DOHH2 (cell line): ENCODE results near the gene NEUROD6.

ENCODE experiments used
- H3F3A ChIP-seq: fragments of 200-600 bp; sonication (generic), shearing (Covaris generic); 2 replicates; pipeline ENCODE4 v1.6.0; 2016; ENCODE audit warnings: antibody characterized with exemption, mild to moderate bottlenecking; ENCODE audit not compliant: control insufficient read depth, insufficient read depth
- H3K27ac ChIP-seq: fragments of 200-600 bp; sonication (generic); 2 replicates; pipeline ENCODE4 v1.5.1; 2014; ENCODE audit warnings: low read depth, mild to moderate bottlenecking, low read length, moderate library complexity
- H3K27me3 ChIP-seq: fragments of 200-600 bp; sonication (generic); 2 replicates; pipeline ENCODE4 v1.6.1; 2014; ENCODE audit warnings: mild to moderate bottlenecking, low read length, mixed read lengths; ENCODE audit not compliant: control insufficient read depth
- H3K36me3 ChIP-seq: fragments of 200-600 bp; sonication (generic); 2 replicates; pipeline ENCODE4 v1.6.1; 2014; ENCODE audit warnings: mild to moderate bottlenecking, low read length, moderate library complexity, mixed read lengths; ENCODE audit not compliant: control insufficient read depth
- H3K4me1 ChIP-seq: fragments of 200-600 bp; sonication (generic); 2 replicates; pipeline ENCODE4 v1.6.1; 2014; ENCODE audit warnings: mild to moderate bottlenecking, low read length, mixed read lengths; ENCODE audit not compliant: control insufficient read depth
- H3K4me2 ChIP-seq: fragments of 200-600 bp; sonication (generic); 2 replicates; pipeline ENCODE4 v1.6.0; 2014; ENCODE audit warnings: mild to moderate bottlenecking, low read length, moderate library complexity
- H3K4me3 ChIP-seq: fragments of 200-600 bp; sonication (generic); 2 replicates; pipeline ENCODE4 v1.5.1; 2014; ENCODE audit warnings: mild to moderate bottlenecking, low read length, mixed read lengths
- H3K79me2 ChIP-seq: fragments of 200-600 bp; sonication (generic); 2 replicates; pipeline ENCODE4 v1.6.1; 2014; ENCODE audit warnings: mild to moderate bottlenecking, low read length, mixed read lengths; ENCODE audit not compliant: control insufficient read depth
- H3K9me2 ChIP-seq: fragments of 200-600 bp; sonication (generic); replicated peaks from 2 replicates; pipeline ENCODE4 v1.6.1; 2014; ENCODE audit warnings: mild to moderate bottlenecking, low read length, mixed read lengths; ENCODE audit not compliant: control insufficient read depth
- H3K9me3 ChIP-seq: fragments of 200-600 bp; sonication (generic); 2 replicates; pipeline ENCODE4 v1.6.1; 2014; ENCODE audit warnings: antibody characterized with exemption, low read length, mixed read lengths; ENCODE audit not compliant: control insufficient read depth, insufficient read depth
- H4K20me1 ChIP-seq: fragments of 200-600 bp; sonication (generic); 2 replicates; pipeline ENCODE4 v1.6.0; 2014; ENCODE audit warnings: low read depth, mild to moderate bottlenecking, antibody characterized with exemption, low read length, moderate library complexity; ENCODE audit not compliant: control insufficient read depth, insufficient read depth
- EZH2phosphoT487 ChIP-seq: fragments of 200-600 bp; sonication (generic); IDR thresholded peaks from 2 replicates; pipeline ENCODE4 v1.6.1; 2017; ENCODE audit warnings: borderline replicate concordance, mild to moderate bottlenecking, antibody characterized with exemption, low read length, moderate library complexity, mixed read lengths
- TF ChIP-seq, protein P1 (sequence below): fragments of 200-600 bp; sonication (generic); IDR thresholded peaks from one replicate; pipeline ENCODE4 v1.5.1; 2014; ENCODE audit warnings: antibody characterized with exemption, mild to moderate bottlenecking, low read depth, low read length; ENCODE audit not compliant: poor library complexity, severe bottlenecking

Gene NEUROD6

DNA sequence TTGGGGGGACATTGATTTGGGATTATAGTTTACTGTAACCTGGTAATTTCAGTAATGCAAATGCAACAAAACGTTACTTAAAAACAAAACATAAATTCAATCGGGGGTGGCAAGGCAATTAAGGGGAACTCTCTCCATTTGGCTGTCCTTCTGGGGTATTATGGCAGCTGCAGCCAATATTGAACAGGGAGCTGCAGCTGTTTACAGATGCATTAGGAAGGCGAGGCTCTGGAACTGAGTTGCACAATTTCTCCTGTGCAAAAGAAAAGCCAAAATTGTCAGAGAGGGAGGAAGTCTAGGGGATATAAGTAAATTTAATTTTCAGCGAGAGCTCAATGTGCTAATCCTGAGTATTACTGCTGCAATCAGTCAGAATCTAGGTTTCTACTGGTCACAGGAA is 36.1 kb downstream of the NEUROD6 start:
- Histone ChIP-seq H4K20me1 (no peaks in the 10 kb centered on the region), H3K27ac (no peak overlapping the region), H3K4me1 (no peaks in the 10 kb centered on the region), H3K9me2 (no peaks in the 10 kb centered on the region), H3K9me3 (no peaks in the 10 kb centered on the region), H3F3A (no peaks in the 10 kb centered on the region), H3K4me3 (no peak overlapping the region), H3K79me2 (no peaks in the 10 kb centered on the region), H3K36me3 (no peaks in the 10 kb centered on the region), H3K27me3 (no peaks in the 10 kb centered on the region), H3K4me2 (no peak overlapping the region)
- TF ChIP-seq EZH2phosphoT487 = no peak
- TF ChIP-seq, protein P1, sequence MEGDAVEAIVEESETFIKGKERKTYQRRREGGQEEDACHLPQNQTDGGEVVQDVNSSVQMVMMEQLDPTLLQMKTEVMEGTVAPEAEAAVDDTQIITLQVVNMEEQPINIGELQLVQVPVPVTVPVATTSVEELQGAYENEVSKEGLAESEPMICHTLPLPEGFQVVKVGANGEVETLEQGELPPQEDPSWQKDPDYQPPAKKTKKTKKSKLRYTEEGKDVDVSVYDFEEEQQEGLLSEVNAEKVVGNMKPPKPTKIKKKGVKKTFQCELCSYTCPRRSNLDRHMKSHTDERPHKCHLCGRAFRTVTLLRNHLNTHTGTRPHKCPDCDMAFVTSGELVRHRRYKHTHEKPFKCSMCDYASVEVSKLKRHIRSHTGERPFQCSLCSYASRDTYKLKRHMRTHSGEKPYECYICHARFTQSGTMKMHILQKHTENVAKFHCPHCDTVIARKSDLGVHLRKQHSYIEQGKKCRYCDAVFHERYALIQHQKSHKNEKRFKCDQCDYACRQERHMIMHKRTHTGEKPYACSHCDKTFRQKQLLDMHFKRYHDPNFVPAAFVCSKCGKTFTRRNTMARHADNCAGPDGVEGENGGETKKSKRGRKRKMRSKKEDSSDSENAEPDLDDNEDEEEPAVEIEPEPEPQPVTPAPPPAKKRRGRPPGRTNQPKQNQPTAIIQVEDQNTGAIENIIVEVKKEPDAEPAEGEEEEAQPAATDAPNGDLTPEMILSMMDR = no peak

DNA sequence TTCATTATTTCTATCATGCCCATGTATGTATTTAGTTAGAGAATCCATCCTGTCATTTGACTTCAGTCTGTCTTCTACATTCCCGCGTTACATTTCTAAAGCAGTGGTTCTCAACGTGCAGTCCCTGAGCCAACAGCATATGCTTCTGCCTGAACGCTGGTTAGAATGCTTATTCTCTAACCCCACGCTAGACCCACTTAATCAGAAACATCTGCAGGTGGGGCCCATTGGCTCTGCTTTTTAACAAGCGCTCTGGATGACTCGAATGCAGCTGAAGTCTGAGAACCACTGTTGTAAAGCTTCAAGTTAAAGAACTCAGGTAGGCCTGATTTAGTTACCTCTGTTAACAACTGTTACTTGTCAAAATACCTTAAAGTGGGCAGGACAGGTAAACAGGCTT is 38.2 kb downstream of the NEUROD6 start:
- TF ChIP-seq, protein P1 = no peak
- TF ChIP-seq EZH2phosphoT487 = no peak
- Histone ChIP-seq H4K20me1 (no peaks in the 10 kb centered on the region), H3K27ac (no peak overlapping the region), H3K79me2 (no peaks in the 10 kb centered on the region), H3K4me1 (no peaks in the 10 kb centered on the region), H3K4me2 (no peak overlapping the region), H3K27me3 (no peaks in the 10 kb centered on the region), H3F3A (no peaks in the 10 kb centered on the region), H3K9me2 (no peaks in the 10 kb centered on the region), H3K9me3 (no peaks in the 10 kb centered on the region), H3K36me3 (no peaks in the 10 kb centered on the region), H3K4me3 (no peak overlapping the region)

DNA sequence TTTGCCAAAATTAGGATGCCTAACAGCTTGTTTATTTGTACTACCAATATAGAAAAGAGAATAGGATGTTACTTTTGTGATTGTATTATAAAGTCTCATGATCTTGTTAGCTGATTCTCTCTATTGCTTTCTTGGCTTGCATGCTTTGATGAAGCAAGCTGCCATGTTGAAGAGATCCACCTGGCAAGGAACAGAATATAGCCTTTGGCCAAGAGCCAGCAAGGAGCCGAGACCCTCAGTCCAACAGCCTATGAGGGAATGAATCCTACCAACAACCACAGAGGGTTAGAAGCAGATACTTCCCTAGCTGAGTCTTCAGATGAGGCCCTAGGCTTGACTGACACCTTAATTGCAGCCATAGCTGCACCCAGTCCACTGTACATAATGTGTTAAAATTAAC is 41.2 kb downstream of the NEUROD6 start:
- H3K36me3 ChIP-seq = no peaks in the 10 kb centered on the region

More for the DNA sequence above, 41.2 kb downstream of the NEUROD6 start:
- no peaks in the 10 kb centered on the region for H3K4me1 ChIP-seq
- no peaks in the 10 kb centered on the region for H3K27me3 ChIP-seq
- no peaks in the 10 kb centered on the region for H3F3A ChIP-seq
- no peak overlapping the region for H3K4me2 ChIP-seq
- no peaks in the 10 kb centered on the region for H3K79me2 ChIP-seq
- H3K4me3 ChIP-seq = no peak overlapping the region
- H3K9me3 ChIP-seq = no peaks in the 10 kb centered on the region
- no peak overlapping the region for H3K27ac ChIP-seq
- no peaks in the 10 kb centered on the region for H3K9me2 ChIP-seq
- H4K20me1 ChIP-seq = no peaks in the 10 kb centered on the region
- TF ChIP-seq, protein P1 = no peak
- TF ChIP-seq EZH2phosphoT487 = no peak
